Measurements from ENCODE around the gene FSCN2.

DNA sequence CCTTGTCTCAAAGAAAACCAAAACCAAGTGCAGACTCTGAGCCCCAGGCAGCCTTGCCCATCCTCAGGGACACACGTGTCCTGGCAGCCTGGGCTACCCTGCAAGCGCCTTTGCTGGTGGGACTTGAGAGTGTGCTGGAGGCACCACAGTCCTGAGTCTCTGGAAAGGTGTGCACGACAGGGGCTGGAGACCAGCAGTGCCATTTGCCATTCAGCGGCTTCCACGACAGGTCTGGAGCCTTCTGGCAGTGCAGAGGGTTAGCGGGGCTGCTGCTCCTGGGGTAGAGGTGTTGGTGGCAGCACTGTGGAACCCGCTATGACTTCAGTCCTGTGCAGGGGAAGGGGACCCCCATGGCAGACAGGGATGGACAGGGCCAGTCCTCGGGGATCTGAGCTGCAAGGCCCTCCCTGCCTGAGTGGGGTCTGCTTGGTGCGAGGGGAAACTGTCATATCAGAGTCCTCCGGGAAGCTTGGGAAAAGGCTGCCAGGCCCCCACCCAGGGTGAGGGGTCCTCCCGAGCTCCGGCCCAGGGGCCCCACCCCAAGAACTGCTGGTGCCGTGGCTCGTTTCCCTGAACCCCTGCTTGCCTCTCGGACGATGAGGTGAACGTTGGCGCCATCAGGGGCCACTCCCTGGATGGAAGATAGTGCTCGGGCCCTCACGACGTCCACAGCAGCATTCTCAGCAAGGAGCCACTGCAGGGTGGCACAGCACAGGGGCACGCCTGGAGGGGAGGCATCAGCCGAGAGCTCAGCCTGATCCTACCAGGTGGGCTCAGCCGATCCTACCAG is 17.2 kb downstream of the FSCN2 start:
- TF ChIP-seq, protein P1, sequence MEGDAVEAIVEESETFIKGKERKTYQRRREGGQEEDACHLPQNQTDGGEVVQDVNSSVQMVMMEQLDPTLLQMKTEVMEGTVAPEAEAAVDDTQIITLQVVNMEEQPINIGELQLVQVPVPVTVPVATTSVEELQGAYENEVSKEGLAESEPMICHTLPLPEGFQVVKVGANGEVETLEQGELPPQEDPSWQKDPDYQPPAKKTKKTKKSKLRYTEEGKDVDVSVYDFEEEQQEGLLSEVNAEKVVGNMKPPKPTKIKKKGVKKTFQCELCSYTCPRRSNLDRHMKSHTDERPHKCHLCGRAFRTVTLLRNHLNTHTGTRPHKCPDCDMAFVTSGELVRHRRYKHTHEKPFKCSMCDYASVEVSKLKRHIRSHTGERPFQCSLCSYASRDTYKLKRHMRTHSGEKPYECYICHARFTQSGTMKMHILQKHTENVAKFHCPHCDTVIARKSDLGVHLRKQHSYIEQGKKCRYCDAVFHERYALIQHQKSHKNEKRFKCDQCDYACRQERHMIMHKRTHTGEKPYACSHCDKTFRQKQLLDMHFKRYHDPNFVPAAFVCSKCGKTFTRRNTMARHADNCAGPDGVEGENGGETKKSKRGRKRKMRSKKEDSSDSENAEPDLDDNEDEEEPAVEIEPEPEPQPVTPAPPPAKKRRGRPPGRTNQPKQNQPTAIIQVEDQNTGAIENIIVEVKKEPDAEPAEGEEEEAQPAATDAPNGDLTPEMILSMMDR (IDR thresholded peaks at IDR 0.05) = no peak
- TF ChIP-seq, protein P2, sequence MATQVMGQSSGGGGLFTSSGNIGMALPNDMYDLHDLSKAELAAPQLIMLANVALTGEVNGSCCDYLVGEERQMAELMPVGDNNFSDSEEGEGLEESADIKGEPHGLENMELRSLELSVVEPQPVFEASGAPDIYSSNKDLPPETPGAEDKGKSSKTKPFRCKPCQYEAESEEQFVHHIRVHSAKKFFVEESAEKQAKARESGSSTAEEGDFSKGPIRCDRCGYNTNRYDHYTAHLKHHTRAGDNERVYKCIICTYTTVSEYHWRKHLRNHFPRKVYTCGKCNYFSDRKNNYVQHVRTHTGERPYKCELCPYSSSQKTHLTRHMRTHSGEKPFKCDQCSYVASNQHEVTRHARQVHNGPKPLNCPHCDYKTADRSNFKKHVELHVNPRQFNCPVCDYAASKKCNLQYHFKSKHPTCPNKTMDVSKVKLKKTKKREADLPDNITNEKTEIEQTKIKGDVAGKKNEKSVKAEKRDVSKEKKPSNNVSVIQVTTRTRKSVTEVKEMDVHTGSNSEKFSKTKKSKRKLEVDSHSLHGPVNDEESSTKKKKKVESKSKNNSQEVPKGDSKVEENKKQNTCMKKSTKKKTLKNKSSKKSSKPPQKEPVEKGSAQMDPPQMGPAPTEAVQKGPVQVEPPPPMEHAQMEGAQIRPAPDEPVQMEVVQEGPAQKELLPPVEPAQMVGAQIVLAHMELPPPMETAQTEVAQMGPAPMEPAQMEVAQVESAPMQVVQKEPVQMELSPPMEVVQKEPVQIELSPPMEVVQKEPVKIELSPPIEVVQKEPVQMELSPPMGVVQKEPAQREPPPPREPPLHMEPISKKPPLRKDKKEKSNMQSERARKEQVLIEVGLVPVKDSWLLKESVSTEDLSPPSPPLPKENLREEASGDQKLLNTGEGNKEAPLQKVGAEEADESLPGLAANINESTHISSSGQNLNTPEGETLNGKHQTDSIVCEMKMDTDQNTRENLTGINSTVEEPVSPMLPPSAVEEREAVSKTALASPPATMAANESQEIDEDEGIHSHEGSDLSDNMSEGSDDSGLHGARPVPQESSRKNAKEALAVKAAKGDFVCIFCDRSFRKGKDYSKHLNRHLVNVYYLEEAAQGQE (IDR thresholded peaks at IDR 0.05; ENCODE audit: insufficient read depth in 1 of 2, low read depth in 2 of 2, low read length in 1 of 2) = no peak
- TF ChIP-seq SIN3A (IDR thresholded peaks at IDR 0.05; ENCODE audit: borderline replicate concordance, insufficient read depth, low read depth, low read length) (no peak), POLR2AphosphoS5 (IDR thresholded peaks at IDR 0.05; ENCODE audit: low read depth, low read length) (peak; percentile 35; the same call in 1 of the 2 replicates)

Data from Panc1 (cell line).